PC-3 (cell line): ENCODE results near the gene BATF.

Experiments used
- CTCF ChIP-seq: fragments of 300-600 bp; sonication (generic); conservative IDR thresholded peaks from 2 replicates; pipeline ENCODE4 v1.5.1; 2017; ENCODE audit warnings: antibody characterized with exemption, low read depth, mild to moderate bottlenecking, low read length
- EZH2phosphoT487 ChIP-seq: fragments of 300-600 bp; sonication (generic); IDR thresholded peaks from 2 replicates; pipeline ENCODE4 v1.6.1; 2018; ENCODE audit warnings: mild to moderate bottlenecking, antibody characterized with exemption, low read length, borderline replicate concordance

GRCh38 chr14:75533791-75534555 is 11.7 kb downstream of the BATF start:
- TF ChIP-seq CTCF (no peak), EZH2phosphoT487 (no peak)
